ENCODE measurements around the gene BRD3.
A peak's percentile ranks its signal among the peaks of the same experiment; 100 is the strongest.

BRD3 gene

DNA sequence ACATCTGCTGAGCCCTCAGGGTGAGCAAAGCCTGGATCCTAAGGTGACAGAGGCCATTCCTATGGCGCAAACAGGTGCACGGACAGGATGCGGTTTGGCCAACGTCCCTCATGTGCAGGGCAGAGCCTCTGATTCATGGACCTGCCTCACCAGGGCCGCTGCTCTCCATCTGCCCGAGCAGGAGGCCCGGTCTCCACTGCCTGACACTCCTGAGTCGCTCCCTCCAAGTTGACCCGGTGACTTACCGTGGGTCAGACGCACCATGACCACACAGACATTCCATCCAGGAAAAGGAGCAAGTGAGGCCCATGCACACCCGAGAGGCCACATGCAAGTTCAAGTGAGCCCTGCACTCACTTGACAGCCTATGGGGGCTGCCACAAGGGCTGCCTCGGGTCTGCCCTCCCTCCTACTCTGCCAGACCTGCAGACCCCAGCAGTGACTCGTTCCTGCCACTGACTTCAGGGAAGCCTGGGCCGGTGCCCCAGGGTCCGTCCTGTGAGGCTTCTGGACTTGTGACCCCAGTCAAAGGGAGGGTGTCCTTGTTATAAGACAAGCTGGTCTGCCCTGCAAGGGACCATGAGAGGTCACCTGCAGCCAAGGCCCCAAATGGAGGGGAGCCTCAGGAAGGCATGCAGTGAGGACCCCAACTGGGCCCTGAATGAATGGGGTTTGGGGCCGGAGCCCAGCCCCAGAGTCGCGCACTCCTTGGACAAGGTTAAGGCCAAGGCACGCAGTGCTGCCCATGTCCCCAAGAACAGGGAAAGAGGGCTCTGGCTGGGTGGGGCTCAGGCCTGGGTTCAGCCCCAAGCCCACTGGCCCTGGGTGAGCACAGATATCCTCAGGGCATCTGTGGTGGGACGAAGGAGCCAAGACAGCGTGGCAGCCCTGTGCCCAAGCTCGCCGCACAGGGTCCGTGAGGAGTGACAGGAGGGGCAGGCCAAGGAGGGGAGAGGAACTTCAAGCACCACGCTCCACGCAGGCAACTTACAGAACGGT is 32.5 kb downstream of the BRD3 start:
- no peak for DNase-seq

DNA sequence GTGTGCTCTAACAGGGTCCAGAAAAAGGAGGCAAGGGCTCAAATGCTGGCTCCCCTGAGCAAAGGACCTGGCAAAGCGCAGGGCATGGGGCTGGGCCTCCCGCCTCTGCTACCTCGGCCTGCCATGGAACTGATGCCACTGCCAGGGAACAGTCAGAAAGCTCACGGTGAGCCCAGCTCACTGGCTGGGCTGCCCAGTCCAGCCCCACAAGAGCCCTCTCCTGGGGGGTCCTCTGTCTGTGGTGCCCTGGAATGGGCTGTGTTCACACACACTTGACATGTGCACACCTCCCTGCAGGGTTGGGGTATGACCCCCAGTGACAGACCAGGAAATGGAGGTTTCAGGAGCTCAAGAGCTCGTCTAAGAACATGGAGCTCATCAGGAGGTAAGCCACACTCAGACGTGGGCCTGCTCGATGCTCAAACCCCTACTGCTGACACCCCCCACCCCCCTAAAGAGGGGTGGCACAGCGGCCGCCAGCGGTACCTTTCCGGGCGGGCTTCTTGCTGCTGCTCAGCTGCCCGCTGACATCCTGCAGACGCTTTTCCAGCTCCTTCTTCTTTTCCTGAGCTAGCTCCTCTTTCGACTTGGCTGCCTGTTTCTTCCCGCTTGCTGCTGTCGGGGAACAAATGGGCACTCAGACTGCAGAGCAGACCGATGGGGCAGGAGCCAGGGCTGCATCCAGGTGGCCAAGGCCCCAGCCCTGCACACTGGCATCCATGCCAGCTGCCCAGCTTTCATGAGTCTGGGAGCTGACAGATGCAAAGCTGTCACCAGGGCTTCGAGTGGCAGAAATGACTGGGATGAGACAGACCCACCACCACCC is 33.4 kb downstream of the BRD3 start:
- no peak for DNase-seq

DNA sequence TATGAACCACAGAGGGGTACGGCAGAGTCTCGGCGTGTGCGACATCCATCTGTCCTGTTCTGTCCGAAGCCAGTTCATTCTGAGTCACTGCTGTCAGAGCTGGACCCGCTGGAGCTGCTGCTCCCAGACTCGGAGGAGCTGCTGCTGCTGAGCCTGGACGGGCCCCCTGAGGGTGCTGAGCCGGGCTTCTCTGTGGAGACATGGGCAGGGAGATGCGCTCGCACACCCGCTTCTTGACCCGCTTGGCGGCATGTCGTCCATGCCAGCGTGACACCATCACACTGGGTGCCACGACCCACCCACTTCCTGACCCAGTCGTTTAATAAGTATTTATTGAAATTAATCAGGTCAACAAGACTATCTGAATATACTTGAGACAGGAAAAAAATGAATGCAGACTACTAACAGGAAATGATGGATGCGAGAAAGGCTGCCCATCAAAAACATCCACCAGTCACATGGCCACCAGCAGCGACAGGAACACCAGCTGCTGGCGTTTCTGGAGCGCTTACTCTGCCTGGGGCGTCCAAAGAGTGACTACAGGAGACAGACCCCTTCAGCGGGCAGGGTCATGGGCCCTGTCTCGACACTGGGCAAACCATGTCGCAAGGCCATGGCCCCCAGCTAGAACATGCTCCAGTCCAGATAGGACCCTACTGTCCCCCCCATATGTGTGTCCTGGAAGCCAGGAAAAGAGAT is 34.2 kb downstream of the BRD3 start:
- no peak for DNase-seq

DNA sequence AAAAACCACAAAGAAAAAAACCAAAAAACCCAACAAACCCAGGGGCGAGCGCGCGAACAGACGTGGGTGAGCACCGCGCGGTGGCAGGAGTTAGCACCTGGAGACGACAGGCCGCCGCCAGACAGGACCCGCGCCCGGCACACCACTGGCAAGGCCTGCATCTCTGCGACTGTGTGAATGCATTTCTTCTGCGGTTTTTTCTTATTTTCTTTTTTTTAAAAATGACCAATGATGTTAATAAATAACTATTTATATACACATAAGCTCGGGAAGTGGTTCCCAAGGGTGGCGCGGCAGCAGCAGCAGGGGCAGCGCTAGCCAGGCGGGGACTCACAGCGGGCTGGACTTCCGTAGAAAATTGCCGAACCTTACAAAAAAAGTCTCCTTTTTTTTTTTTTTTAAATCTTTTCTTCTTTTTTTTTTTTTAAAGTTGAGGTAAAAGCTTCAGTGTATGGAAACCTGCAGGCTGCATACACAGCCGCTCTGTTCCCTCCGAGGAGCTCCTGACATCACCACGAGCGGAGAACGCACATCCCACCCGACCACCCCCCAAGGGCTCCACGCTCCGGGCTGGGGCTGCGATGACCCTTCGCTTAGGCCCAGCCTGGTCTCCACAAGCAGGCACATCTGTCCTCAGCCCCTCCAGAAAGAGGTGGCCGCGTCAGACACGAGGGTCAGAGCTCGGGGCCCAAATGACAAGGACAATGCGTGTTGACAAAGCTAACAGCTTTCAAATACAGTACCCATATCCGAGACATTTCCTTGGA is 35.2 kb downstream of the BRD3 start:
- no peak for DNase-seq

DNA sequence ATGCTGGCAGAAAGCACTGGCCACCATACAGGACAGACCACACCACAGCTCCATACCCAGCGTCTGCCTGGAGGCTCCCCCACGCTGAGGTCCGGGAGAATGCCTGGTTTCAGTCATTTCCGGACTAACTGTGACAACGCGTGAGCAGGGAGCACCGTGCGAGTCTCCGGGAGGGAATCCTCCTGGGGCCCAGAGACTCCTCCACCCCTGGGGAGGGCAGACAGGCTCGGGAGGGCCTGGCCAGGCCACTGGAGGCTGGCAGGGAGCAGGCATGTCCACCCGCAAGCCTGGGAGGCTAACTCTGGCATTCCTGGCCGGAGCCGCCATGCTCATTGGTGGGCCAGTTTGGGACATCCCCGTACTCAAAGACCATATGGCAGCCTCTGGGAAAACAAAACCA is 36.0 kb downstream of the BRD3 start:
- DNase-seq, result no peak

DNA sequence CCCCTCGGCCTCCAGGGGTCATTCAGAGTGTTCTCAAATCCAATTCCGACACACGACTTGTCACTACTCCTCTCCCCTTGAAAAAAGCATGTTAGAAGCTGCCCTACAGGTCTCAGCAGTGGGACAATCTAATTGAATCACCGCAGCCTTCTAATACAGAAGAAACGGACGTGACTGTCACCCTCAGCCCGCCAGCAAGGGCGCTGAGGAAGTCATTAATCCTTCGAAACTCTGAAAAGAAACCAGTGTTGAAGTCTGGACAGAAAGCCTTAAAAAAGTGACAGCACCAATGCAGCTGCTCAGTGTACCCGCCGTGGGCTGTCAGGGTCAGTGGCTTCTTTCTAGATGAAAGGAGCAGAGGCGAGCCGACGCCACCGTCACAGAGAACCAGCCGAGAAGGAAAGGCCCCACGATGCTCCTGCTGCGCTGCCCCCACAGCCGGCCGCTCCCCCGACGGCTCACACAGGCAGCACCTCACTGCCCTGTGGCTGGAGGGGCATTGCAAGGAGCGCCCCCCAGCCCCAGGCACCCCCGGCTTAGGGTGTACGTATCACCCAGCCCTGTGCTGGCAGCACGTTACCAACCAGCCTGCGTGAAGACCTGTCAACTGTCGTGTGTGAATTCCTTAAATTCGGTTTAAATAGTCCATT is 36.9 kb downstream of the BRD3 start:
- no peak for DNase-seq

DNA sequence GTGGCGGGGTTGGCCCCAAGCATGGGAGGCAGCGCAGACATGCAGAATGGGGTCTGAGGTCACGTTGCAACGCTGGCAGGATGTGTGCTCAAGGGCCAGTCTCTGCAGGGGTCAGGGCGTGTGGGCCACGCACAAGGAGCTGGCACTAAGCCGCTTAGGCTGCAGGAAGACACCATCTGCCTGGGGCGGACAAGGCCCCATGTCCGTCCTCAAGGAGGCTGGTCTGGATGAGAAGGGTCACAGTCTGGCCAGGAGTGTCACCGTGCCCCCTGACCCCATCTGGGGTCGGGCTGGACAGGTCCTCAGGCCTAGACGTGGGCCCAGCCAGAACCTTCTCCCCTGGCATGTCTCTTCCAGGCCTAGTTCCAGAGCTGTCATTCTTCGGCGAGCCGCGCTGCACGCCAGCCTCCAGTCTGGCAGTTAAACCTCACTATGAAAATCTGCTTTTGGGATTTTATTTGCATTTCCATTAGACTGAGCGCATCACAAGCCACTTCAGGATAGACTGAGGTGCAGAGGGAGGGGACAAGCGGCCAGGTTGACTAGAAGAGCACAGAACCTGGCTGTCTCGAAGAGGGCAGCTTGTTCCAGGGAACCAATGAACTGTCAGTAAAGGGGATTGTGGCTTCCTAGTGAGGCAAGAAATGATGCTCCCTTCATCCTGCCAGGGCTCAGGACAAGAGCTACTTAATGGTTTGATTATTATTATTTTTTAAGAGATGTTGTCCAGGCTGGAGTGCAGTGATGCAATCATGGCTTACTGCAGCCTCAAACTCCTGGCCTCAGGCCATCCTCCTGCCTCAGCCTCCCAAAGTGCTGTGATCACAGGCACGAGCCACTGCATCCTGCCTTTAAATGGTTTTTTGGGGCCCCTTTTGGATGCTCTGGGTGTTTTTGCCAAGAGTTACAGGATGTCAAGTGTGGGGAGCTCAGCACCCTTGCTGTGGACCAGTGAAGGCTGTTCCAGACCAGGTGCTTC is 38.3 kb downstream of the BRD3 start:
- no peak for DNase-seq

DNA sequence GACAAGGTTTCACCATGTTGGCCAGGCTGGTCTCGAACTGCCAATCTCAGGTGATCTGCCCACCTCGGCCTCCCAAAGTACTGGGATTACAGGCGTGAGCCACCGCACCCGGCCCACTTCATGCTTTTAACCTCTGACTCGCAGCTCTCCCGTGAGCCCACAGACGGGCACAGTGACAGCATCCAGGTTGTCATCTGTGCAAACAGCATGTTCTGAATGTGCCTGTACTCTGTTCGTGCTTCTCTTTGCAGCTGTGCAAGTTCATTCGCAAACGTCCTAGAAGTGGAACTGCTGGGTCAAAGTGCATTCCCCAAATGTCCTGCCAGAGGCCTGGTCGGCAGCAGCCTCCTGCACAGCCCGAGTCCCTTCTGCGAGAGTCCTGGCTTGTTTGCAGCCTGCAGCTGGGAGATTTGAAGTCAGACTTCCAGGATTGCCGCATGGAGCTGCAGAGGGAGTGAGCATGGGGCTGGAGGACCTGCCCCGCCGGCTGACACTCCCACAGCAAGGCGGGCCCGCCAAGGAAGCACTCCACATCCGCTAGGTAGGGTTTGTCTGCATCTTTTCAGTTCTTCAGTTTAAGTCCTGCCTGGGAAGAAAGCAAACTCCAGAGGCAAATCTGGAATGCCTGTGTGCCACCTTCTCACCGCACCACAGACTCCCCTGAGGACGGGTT is 39.1 kb downstream of the BRD3 start:
- DNase-seq, result no peak

DNA sequence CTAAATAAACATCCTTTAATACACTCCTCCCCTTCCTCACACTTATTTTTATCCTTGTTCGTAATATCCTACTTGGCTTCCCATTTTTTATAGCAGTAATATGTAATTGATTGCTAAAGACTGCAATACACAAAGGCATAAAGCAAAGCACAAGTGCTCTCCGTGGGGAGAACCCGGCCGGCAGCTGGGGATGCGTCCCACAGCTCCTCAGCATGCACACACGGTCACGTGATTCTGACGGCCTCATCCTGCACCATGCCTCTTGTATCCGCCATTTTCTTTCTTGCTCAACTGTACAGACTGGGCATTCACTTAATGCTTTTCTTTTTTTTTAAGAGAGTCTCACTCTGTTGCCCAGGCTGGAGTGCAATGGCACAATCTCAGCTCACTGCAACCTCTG is 39.8 kb downstream of the BRD3 start:
- no peak for DNase-seq

DNA sequence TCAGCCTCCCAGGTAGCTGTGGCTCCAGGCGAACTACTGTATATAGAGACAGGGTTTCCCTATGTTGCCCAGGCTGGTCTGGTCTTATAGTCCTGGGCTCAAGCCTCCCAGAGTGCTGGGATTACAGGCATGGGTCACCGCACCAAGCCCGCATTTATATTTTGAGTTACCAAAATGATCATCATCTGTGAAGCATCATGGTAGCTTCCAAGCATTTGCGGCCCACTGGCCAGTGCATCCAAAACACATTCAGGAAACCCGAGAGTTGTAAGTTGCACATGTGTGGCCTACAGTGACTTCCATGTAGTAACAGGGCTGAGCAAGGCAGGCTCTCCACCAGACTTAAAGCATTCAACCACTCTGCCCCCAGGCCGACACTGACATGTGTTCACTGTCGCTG is 40.3 kb downstream of the BRD3 start:
- DNase-seq, result no peak

DNA sequence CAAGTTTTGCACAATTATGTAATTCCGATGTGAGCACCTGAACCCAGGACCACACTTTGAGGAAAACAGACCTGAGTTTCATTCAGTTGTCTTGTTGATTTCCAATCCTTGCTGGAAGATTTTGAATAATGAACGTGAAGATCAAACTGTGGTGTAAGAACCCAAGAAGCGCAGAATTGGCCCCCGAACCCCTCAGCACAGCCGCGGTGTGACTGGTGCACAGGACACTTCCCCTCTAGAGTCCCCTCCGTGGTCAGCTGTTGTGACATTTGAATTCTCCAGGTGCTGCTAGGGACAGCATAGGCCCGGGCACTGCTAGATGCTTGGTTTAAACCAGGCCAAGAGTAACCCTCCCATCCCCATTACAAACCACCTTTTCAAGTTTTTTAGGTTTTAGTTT is 40.8 kb downstream of the BRD3 start:
- no peak for DNase-seq

DNA sequence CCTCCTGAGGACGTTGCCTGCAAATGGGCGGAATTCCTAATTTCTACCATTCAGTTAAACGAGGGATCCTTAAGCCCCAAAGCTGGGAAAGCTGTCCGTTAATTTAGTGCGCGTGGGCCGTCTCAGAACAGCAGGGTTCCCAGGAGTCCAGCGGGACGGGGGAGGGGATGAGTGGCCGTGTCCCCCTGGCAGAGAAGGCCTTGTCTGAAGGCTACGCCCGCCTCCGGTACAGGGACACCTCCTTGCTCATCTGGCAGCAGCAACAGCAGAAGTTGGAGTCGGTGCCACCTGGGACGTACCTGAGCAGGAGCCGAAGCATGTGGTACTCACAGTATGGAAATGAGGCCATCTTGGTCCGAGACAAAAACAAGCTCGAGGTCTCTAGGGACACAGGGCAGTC is 41.2 kb downstream of the BRD3 start:
- no peak for DNase-seq

DNA sequence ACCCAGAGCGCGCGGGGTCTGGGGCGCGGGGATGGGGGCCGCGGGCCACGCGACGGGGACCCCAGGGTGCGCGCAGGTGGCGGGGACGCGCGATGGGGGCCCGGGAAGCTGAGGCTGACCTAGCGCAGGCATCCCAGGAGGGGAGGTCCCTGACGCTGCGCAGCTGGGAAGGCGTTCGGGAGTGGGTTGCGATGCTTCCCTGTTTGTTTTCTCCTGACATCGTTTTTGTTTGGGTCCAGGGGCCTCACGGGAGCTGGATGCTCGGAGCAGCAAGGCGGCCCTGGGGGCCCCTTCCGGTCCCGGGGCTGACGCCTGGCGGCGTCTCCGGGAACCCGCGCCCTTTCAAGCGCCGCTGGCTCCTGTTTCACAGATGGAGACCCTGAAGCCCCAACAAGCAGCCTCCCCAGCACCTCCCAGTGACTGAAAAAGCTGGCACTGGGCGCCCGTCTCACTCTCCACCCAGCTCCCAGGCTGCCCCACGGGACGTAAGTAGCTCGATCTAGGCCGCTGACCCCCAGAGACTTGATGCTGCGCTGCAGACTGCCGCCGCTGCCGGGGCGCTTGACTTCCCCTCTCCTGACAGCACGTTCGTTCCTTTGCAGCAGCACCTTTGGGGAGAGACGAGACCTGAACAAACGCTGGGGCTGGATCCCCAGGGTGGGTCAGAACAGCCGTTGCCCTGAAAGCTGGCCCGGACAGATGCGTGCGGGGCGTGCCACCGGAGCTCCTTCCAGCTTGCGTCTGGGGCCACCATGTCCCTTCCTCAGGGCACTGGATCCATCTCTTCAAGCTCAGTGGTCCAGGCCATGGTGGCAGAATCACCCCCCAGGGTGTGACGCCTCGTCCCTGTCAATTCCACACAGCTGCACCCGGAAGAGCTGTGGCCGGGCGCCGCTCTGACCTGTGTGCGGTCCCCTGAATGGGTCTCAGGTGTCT is 42.0 kb downstream of the BRD3 start:
- DNase-seq, result no peak

DNA sequence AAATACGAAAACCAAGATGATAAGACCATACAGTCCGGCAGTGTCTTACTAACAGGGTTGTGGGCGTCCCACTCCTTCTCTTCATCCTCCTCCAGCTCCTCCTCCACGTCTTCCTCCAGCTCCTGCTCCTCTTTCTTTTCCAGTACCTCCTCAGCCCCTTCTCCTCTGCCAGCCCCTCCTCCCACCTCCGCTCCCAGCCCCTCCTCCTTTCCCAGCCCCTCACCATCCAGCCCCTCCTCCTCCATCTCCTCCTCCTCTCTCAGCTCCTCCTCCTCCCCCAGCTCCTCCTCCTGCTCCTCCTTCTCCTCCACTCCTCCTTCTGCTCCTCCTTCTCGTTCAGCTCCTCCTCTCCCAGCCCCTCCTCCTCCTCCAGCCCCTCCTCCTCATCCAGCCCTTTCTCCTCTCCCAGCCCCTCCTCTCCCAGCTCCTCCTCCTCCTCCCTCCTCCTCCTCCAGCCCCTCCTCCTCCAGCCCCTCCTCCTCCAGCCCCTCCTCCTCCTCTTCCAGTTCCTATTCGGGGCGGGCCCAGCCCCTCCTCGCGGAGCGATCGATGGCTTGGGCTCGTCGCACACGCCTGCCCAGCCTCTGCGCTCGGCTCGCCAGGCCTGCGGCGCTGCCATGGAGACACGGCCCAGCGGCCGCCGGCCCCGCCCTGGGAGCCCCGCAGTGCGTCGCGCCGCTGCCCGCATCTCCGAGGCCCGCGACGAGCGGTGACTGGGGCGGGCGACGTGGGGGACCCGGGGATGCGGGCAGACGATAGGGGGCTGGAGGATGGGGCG is 42.8 kb downstream of the BRD3 start, which contains the start of gene BRD3OS:
TSS of gene BRD3OS (plus strand) at position 654 of the 778 bp plus-strand sequence. CDS start 1,267 bp downstream, outside the sequence.
- DNase-seq, result peak; percentile 81

DNA sequence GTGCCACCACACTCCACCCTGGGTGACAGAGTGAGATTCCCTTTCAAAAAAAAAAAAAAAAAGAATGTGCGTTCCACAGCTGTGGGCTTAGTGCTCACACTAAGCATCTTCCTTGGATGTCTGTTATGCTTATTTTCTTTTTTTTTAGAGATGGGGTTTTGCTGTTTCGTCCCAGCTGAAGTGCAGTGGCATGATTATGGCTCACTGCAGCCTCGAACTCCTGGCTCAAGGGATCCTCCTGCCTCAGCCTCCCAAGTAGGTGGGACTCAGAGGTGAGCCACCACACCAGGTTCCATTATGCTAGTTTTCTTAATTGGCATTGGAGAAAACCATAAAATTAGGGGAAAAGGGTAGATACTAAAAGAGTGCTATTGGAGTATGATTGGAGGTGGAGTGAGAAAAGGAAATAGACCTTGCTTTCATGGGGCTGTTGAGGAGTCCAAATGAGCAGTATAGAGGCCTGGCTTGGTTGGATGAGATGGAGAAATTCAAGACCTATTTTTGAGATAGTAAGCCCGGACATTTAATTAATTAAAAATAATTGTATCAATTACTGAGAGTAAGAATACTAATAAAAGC is 43.5 kb downstream of the BRD3 start:
- DNase-seq, result no peak

DNA sequence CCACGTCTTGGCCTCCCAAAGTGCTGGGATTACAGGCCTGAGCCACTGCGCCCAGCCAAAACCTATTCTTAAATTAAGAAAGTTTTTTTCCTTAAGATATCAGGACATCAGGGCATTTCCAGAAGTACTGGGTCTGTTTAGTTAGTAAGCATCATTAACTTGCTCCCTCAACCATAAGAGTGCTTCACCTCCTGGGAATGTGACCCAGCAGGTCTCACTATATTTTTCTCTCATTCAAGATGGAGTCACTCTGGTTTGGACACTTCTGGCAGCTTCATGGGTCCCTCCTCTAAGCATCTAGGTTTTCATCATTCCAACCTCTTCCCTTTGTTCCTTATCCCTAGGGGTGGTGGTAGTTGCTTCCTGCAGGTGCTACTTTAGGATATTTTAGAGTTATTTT is 52.9 kb downstream of the BRD3 start:
- DNase-seq, result no peak

DNA sequence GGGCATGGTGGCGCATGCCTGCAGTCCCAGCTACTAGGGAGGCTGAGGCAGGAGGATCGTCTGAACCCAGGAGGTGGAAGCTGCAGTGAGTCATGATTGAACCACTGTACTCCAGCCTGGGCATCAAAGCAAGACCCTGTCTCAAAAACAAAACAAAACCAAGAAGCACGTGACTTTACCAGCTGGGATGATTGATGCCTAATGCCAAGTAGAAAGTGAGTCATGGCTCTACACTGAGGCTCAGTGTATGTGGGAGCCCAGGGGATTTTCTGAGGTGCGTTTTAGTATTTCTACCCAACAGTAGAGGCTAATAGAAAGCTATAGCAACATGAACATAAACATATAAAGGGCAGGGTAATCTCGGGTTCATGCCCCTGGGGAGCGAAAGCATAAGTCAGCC is 56.4 kb downstream of the BRD3 start:
- no peak for DNase-seq
